Suprapubic skin (tissue), 3 donors: ENCODE measurements around the gene TEX38.

ENCODE experiments used
- CTCF ChIP-seq, 2 donors: fragments of 200-600 bp in 1 of 2; fragments of 450-650 bp in 1 of 2; sonication (generic) in 1 of 2; IDR thresholded peaks; one replicate each; pipeline ENCODE4 v1.5.1; 2016 to 2019; ENCODE audit warnings: antibody characterized with exemption in 2 of 2, mild to moderate bottlenecking in 1 of 2, moderate library complexity in 1 of 2
- EP300 ChIP-seq: sonication (generic); formaldehyde crosslinking; IDR thresholded peaks from one replicate; pipeline ENCODE4 v1.6.1; 2017; ENCODE audit warnings: antibody characterized with exemption

GRCh38 chr1:46721686-46722205 is 50.1 kb downstream of the TEX38 start:
- TF ChIP-seq CTCF (IDR thresholded peaks at IDR 0.05) (no peak), EP300 (no peak)
